Transverse colon (tissue), 4 donors: Measurements from ENCODE around the gene RBM44.

Source experiments
- CTCF ChIP-seq, 5 experiments: fragments of 200-600 bp in 3 of 5; fragments of 450-650 bp in 2 of 5; sonication (generic) in 3 of 5; IDR thresholded peaks; 1 replicate in 2 of 5; 2 replicates in 3 of 5; pipeline ENCODE4 v1.5.1; 2016 to 2017; ENCODE audit warnings: antibody characterized with exemption in 5 of 5, inconsistent platforms in 3 of 5, mild to moderate bottlenecking in 2 of 5, moderate library complexity in 1 of 5
- POLR2A ChIP-seq: fragments of 450-650 bp; IDR thresholded peaks from one replicate; pipeline ENCODE4 v1.6.1; 2016; ENCODE audit warnings: antibody characterized with exemption, mild to moderate bottlenecking, moderate library complexity
- POLR2AphosphoS5 ChIP-seq, 3 donors: sonication (generic); formaldehyde crosslinking; IDR thresholded peaks; one replicate each; pipeline ENCODE4 v1.6.1; 2016; ENCODE audit warnings: antibody characterized with exemption in 3 of 3

GRCh38 chr2:237779521-237779920 lies 19.1 kb upstream of the RBM44 start:
- TF ChIP-seq CTCF (IDR thresholded peaks at IDR 0.05) (no peak), POLR2A (no peak), POLR2AphosphoS5 (IDR thresholded peaks at IDR 0.05) (no peak)
